Measurements from ENCODE around the gene PLD5. TPM values are rescaled to one million over a fixed set of nuclear protein-coding genes. Genes with fewer than 3 reads are reported as not detected.
A peak's percentile ranks its signal among the peaks of the same experiment; 100 is the strongest.
"Not testable (repeated sequence)": the region's sequence is repeated elsewhere in the genome, so short reads cannot be mapped to it uniquely, and the experiment has no call there.

The PLD5 gene
- total and polyA plus RNA-seq, 2 of the 13 experiments (the other 11 are each of a cell fraction or from before 2014, with no cell fraction given): not detected

- H3K36me3 ChIP-seq (replicated peaks in 1 of 2; ENCODE audit: control insufficient read depth in 1 of 2, insufficient read depth in 2 of 2, low read length in 2 of 2); in situ Hi-C loops (cut with HindIII; ENCODE audit: extremely low pct_ligation_motif_present, low pct_unique_long_range_greater_than_20kb); CTCF ChIA-PET (ENCODE audit: low intra/inter-chr PET ratio, low total read pairs); H3K4me3 ChIP-seq (replicated peaks in 1 of 3; ENCODE audit: insufficient read depth in 1 of 3, low read depth in 2 of 3, low read length in 3 of 3); DNase-seq (ENCODE audit: low spot score); H3K4me2 ChIP-seq (ENCODE audit: low read depth, low read length); H3K9me3 ChIP-seq (ENCODE audit: low read length); H3K27ac ChIP-seq (ENCODE audit: extremely low read length, insufficient read depth, low read length); H3K9ac ChIP-seq (ENCODE audit: insufficient read depth, low read depth, low read length); H3K27me3 ChIP-seq (ENCODE audit: control insufficient read depth in 1 of 2, insufficient read depth in 2 of 2, low read length in 2 of 2); intact Hi-C loops (cut with micrococcal nuclease; ENCODE audit: unreplicated experiment); H3K79me2 ChIP-seq (ENCODE audit: insufficient read depth, low read length); H4K20me1 ChIP-seq (ENCODE audit: insufficient read depth, low read length); H3K4me1 ChIP-seq (ENCODE audit: insufficient read depth, low read length); H2AFZ ChIP-seq (ENCODE audit: low read length); BruUV-seq (replicated peaks); POLR2A ChIA-PET: not testable (repeated sequence)
- WGBS (ENCODE audit: low lambda C conversion rate): 11% methylated on average over 7 of the region's 7 CpGs
- ATAC-seq: peak; percentile 55; the same call in 1 of the 3 replicates
- FAIRE-seq: peak; percentile 21
Observed at GRCh38 chr1:242264419-242264818, 260.1 kb downstream of the PLD5 start.

DNA sequence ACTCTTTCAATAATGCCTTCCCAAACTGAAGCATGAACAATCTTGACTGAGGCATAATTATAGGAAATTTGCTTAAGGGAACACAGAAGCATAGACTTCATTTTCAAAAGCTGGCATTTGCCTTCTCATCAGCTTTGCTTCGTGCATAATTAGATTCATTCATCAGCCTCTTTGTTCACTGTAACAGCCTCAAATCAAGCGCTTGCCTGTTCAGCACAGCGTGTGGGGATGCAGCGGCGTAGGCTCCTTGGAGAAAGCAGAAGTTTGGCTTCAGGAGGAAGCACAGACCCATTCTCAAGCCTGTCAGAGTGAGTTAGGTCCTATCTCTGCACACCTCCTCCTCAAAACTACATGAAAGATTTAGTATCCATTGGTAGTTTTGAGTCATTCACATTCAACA, 279.2 kb downstream of the PLD5 start:
- DNase-seq (ENCODE audit: low spot score) (no peak), FAIRE-seq (no peak), ATAC-seq (no peak)
- in situ Hi-C loops (cut with HindIII; ENCODE audit: extremely low pct_ligation_motif_present, low pct_unique_long_range_greater_than_20kb) (no loop called here), intact Hi-C loops (cut with micrococcal nuclease; ENCODE audit: unreplicated experiment) (no loop called here)
- ChIA-PET POLR2A (no interaction called here), CTCF (ENCODE audit: low intra/inter-chr PET ratio, low total read pairs) (no interaction called here)
- TF ChIP-seq CBX1 (IDR thresholded peaks at IDR 0.05; ENCODE audit: low read depth): no peak
- no TSS peak for BruUV-seq (replicated peaks)
- Histone ChIP-seq H3K9me3 (ENCODE audit: low read length) (no peaks in the 10 kb centered on the region), H4K20me1 (ENCODE audit: insufficient read depth, low read length) (no peaks in the 10 kb centered on the region), H3K36me3 (replicated peaks in 1 of 2; ENCODE audit: control insufficient read depth in 1 of 2, insufficient read depth in 2 of 2, low read length in 2 of 2) (no peaks in the 10 kb centered on the region), H3K4me3 (replicated peaks in 1 of 3; ENCODE audit: insufficient read depth in 1 of 3, low read depth in 2 of 3, low read length in 3 of 3) (no peak overlapping the region), H3K27ac (ENCODE audit: extremely low read length, insufficient read depth, low read length) (no peak overlapping the region), H3K9ac (ENCODE audit: insufficient read depth, low read depth, low read length) (no peak overlapping the region), H3K27me3 (ENCODE audit: control insufficient read depth in 1 of 2, insufficient read depth in 2 of 2, low read length in 2 of 2) (no peaks in the 10 kb centered on the region), H2AFZ (ENCODE audit: low read length) (no peak overlapping the region), H3K4me2 (ENCODE audit: low read depth, low read length) (no peak overlapping the region), H3K4me1 (ENCODE audit: insufficient read depth, low read length) (no peaks in the 10 kb centered on the region), H3K79me2 (ENCODE audit: insufficient read depth, low read length) (no peaks in the 10 kb centered on the region)
- WGBS (ENCODE audit: low lambda C conversion rate): 68% methylated on average over 5 of the region's 5 CpGs

- intact Hi-C loops (cut with micrococcal nuclease; ENCODE audit: unreplicated experiment): no loop called here
- no peak overlapping the region for H3K4me3 ChIP-seq (replicated peaks in 1 of 3; ENCODE audit: insufficient read depth in 1 of 3, low read depth in 2 of 3, low read length in 3 of 3)
- no peaks in the 10 kb centered on the region for H3K36me3 ChIP-seq (replicated peaks in 1 of 2; ENCODE audit: control insufficient read depth in 1 of 2, insufficient read depth in 2 of 2, low read length in 2 of 2)
- H3K27ac ChIP-seq (ENCODE audit: extremely low read length, insufficient read depth, low read length): no peak overlapping the region
- TF ChIP-seq TOE1 (CRISPR knock-in tag; IDR thresholded peaks at IDR 0.05) (no peak), FOXK2 (IDR thresholded peaks at IDR 0.05) (no peak)
- no peaks in the 10 kb centered on the region for H3K4me1 ChIP-seq (ENCODE audit: insufficient read depth, low read length)
- no peaks in the 10 kb centered on the region for H4K20me1 ChIP-seq (ENCODE audit: insufficient read depth, low read length)
- ChIA-PET CTCF (ENCODE audit: low intra/inter-chr PET ratio, low total read pairs) (no interaction called here), POLR2A (no interaction called here)
- in situ Hi-C loops (cut with HindIII; ENCODE audit: extremely low pct_ligation_motif_present, low pct_unique_long_range_greater_than_20kb): no loop called here
- H3K9me3 ChIP-seq (ENCODE audit: low read length): no peaks in the 10 kb centered on the region
- no peak for DNase-seq (ENCODE audit: low spot score)
- ATAC-seq: no peak
- H3K4me2 ChIP-seq (ENCODE audit: low read depth, low read length): no peak overlapping the region
- no TSS peak for BruUV-seq (replicated peaks)
- WGBS (ENCODE audit: low lambda C conversion rate): 0% methylated on average over 1 of the region's 1 CpG
- no peak overlapping the region for H2AFZ ChIP-seq (ENCODE audit: low read length)
- no peaks in the 10 kb centered on the region for H3K79me2 ChIP-seq (ENCODE audit: insufficient read depth, low read length)
- H3K27me3 ChIP-seq (ENCODE audit: control insufficient read depth in 1 of 2, insufficient read depth in 2 of 2, low read length in 2 of 2): no peaks in the 10 kb centered on the region
- H3K9ac ChIP-seq (ENCODE audit: insufficient read depth, low read depth, low read length): no peak overlapping the region
- no peak for FAIRE-seq
Observed at GRCh38 chr1:242243472-242243871, 281.0 kb downstream of the PLD5 start.
